Naive B cell (primary cell): ENCODE data around the gene MMP14. TPM values are rescaled to one million over a fixed set of nuclear protein-coding genes. Genes with fewer than 3 reads are reported as not detected.

ENCODE experiments used
- ATAC-seq, 2 donors: fragments of 150-1000 bp; cut with Tn5 transposase; 2 replicates each; pipeline ENCODE4 v1.10.0; 2021; ENCODE audit warnings: low read depth in 2 of 2, mild to moderate bottlenecking in 2 of 2, moderate library complexity in 2 of 2
- DNase-seq: peaks from one replicate; pipeline ENCODE4 v3.0.0; 2022
- H3K27ac Mint-ChIP-seq, 6 donors: one replicate each; pipeline ENCODE4 v1.8.0; 2020 to 2022; ENCODE audit warnings: mild to moderate bottlenecking in 6 of 6, mixed read lengths in 6 of 6, moderate library complexity in 5 of 6, inconsistent platforms in 2 of 6
- H3K27me3 Mint-ChIP-seq, 3 donors: one replicate each; pipeline ENCODE4 v1.8.0; 2021 to 2022; ENCODE audit warnings: mixed read lengths in 3 of 3, mild to moderate bottlenecking in 1 of 3
- H3K36me3 Mint-ChIP-seq, 2 donors: one replicate each; pipeline ENCODE4 v1.8.0; 2020 to 2022; ENCODE audit warnings: mixed read lengths in 2 of 2, inconsistent platforms in 1 of 2, mild to moderate bottlenecking in 1 of 2
- H3K4me1 Mint-ChIP-seq, 3 donors: one replicate each; pipeline ENCODE4 v1.8.0; 2020 to 2022; ENCODE audit warnings: mixed read lengths in 3 of 3, inconsistent platforms in 1 of 3, mild to moderate bottlenecking in 1 of 3, moderate library complexity in 1 of 3
- H3K4me3 Mint-ChIP-seq, 8 donors: one replicate each; pipeline ENCODE4 v1.8.0; 2020 to 2022; ENCODE audit warnings: mild to moderate bottlenecking in 8 of 8, mixed read lengths in 8 of 8, moderate library complexity in 8 of 8, inconsistent platforms in 2 of 8
- H3K9me3 Mint-ChIP-seq, 7 donors: one replicate each; pipeline ENCODE4 v1.8.0; 2020 to 2022; ENCODE audit warnings: mixed read lengths in 7 of 7, mild to moderate bottlenecking in 5 of 7, inconsistent platforms in 2 of 7, moderate library complexity in 1 of 7
- polyA plus RNA-seq, 6 donors: library from polyadenylated mRNA; unstranded; fragments of 300-500 nt; fragmentation: Illumina TruSeq; gene quantifications; one replicate each; pipeline ENCODE4 v1.2.3, GENCODE V29; 2021; ENCODE audit warnings: low read depth in 6 of 6

The MMP14 gene
- polyA plus RNA-seq, 6 donors from 2014 or later = not detected

- Mint-ChIP-seq H3K27me3 (peaks cover 0 to 9% (median 0%) of the 10 kb centered on the region in 3 donors), H3K4me3 (no peak overlapping the region), H3K4me1 (peaks cover 7 to 8% (median 7%) of the 10 kb centered on the region in 3 donors), H3K36me3 (peaks cover 0 to 5% of the 10 kb centered on the region in 2 donors), H3K27ac (peak overlapping the region in 1 of 6 donors; percentile 87), H3K9me3 (no peaks in the 10 kb centered on the region)
- ATAC-seq (no peak), DNase-seq (no peak)
These were observed 29.3 kb downstream of the MMP14 start for GRCh38 chr14:22865424-22866405.

GRCh38 chr14:22866874-22867273, 30.5 kb downstream of the MMP14 start:
- peaks cover 0 to 3% (median 0%) of the 10 kb centered on the region in 3 donors for H3K27me3 Mint-ChIP-seq
- H3K27ac Mint-ChIP-seq = peak overlapping the region in 1 of 6 donors; percentile 48
- no peaks in the 10 kb centered on the region for H3K9me3 Mint-ChIP-seq
- DNase-seq (no peak), ATAC-seq (no peak)
- H3K36me3 Mint-ChIP-seq = peaks cover 0 to 2% of the 10 kb centered on the region in 2 donors
- peaks cover 10 to 15% (median 14%) of the 10 kb centered on the region in 3 donors for H3K4me1 Mint-ChIP-seq
- no peak overlapping the region for H3K4me3 Mint-ChIP-seq

GRCh38 chr14:22870811-22871223, 34.4 kb downstream of the MMP14 start:
- ATAC-seq = peak; percentile 44 to 49
- no peaks in the 10 kb centered on the region for H3K9me3 Mint-ChIP-seq
- peak; percentile 46 for DNase-seq
- peak overlapping the region; percentile 88 to 98 (median 94) for H3K4me3 Mint-ChIP-seq
- peak overlapping the region; percentile 84 to 98 (median 96) for H3K27ac Mint-ChIP-seq
- H3K36me3 Mint-ChIP-seq = peaks cover 5 to 7% of the 10 kb centered on the region in 2 donors
- peaks cover 22 to 37% (median 31%) of the 10 kb centered on the region in 3 donors for H3K4me1 Mint-ChIP-seq
- H3K27me3 Mint-ChIP-seq = no peaks in the 10 kb centered on the region

- H3K27ac Mint-ChIP-seq = peak within 1 kb of the TSS; percentile 91 to 98 (median 96)
- H3K4me1 Mint-ChIP-seq = peaks cover 25 to 43% (median 36%) of the 10 kb centered on the region in 3 donors
- peaks cover 5 to 7% of the 10 kb centered on the region in 2 donors for H3K36me3 Mint-ChIP-seq
- H3K27me3 Mint-ChIP-seq = no peaks in the 10 kb centered on the region
- DNase-seq = peak; percentile 85
- H3K4me3 Mint-ChIP-seq = peak within 1 kb of the TSS; percentile 88 to 98 (median 94)
- no peaks in the 10 kb centered on the region for H3K9me3 Mint-ChIP-seq
- peak; percentile 81 to 82 for ATAC-seq
These were observed 35.0 kb downstream of the MMP14 start, which contains the start of gene LRP10 for GRCh38 chr14:22871224-22872032. Gene LRP10, plus strand, starts transcription at chr14:22871740. Its CDS starts 564 bp downstream, at chr14:22872304.

- H3K4me3 Mint-ChIP-seq = peak overlapping the region; percentile 88 to 98 (median 94)
- no peaks in the 10 kb centered on the region for H3K27me3 Mint-ChIP-seq
- H3K36me3 Mint-ChIP-seq = peaks cover 5 to 8% of the 10 kb centered on the region in 2 donors
- H3K4me1 Mint-ChIP-seq = peaks cover 25 to 44% (median 36%) of the 10 kb centered on the region in 3 donors
- DNase-seq (peak; percentile 58), ATAC-seq (peak; percentile 20 to 24)
- peak overlapping the region; percentile 61 to 97 (median 92) for H3K27ac Mint-ChIP-seq
- no peaks in the 10 kb centered on the region for H3K9me3 Mint-ChIP-seq
These were observed 35.8 kb downstream of the MMP14 start for GRCh38 chr14:22872033-22872832.

- Mint-ChIP-seq H3K27me3 (no peaks in the 10 kb centered on the region), H3K4me3 (peak overlapping the region; percentile 88 to 98 (median 92)), H3K27ac (peak overlapping the region; percentile 61 to 97 (median 92)), H3K36me3 (peaks cover 5 to 15% of the 10 kb centered on the region in 2 donors), H3K9me3 (no peaks in the 10 kb centered on the region), H3K4me1 (peaks cover 25 to 45% (median 43%) of the 10 kb centered on the region in 3 donors)
- ATAC-seq = no peak
- no peak for DNase-seq
These were observed 36.6 kb downstream of the MMP14 start for GRCh38 chr14:22872833-22873520.

GRCh38 chr14:22875003-22875747, 38.8 kb downstream of the MMP14 start:
- Mint-ChIP-seq H3K9me3 (no peaks in the 10 kb centered on the region), H3K4me3 (peak overlapping the region in 1 of 8 donors; percentile 47), H3K27me3 (no peaks in the 10 kb centered on the region), H3K36me3 (peaks cover 8 to 29% of the 10 kb centered on the region in 2 donors), H3K27ac (peak overlapping the region in 2 of 6 donors; percentile 34 to 41), H3K4me1 (peaks cover 30 to 48% (median 44%) of the 10 kb centered on the region in 3 donors)
- DNase-seq (no peak), ATAC-seq (no peak)

DNA sequence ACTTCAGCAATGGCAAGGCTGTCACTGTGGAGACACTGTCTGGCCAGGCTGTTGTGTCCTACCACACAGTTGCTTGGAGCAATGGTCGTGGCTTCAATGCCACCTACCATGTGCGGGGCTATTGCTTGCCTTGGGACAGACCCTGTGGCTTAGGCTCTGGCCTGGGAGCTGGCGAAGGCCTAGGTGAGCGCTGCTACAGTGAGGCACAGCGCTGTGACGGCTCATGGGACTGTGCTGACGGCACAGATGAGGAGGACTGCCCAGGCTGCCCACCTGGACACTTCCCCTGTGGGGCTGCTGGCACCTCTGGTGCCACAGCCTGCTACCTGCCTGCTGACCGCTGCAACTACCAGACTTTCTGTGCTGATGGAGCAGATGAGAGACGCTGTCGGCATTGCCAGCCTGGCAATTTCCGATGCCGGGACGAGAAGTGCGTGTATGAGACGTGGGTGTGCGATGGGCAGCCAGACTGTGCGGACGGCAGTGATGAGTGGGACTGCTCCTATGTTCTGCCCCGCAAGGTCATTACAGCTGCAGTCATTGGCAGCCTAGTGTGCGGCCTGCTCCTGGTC, 39.4 kb downstream of the MMP14 start:
- Mint-ChIP-seq H3K27me3 (no peaks in the 10 kb centered on the region), H3K9me3 (no peaks in the 10 kb centered on the region), H3K27ac (peak overlapping the region in 1 of 6 donors; percentile 41), H3K4me1 (peaks cover 25 to 41% (median 39%) of the 10 kb centered on the region in 3 donors), H3K36me3 (peaks cover 8 to 29% of the 10 kb centered on the region in 2 donors), H3K4me3 (peak overlapping the region in 3 of 8 donors; percentile 9 to 65 (median 20))
- DNase-seq (no peak), ATAC-seq (no peak)

DNA sequence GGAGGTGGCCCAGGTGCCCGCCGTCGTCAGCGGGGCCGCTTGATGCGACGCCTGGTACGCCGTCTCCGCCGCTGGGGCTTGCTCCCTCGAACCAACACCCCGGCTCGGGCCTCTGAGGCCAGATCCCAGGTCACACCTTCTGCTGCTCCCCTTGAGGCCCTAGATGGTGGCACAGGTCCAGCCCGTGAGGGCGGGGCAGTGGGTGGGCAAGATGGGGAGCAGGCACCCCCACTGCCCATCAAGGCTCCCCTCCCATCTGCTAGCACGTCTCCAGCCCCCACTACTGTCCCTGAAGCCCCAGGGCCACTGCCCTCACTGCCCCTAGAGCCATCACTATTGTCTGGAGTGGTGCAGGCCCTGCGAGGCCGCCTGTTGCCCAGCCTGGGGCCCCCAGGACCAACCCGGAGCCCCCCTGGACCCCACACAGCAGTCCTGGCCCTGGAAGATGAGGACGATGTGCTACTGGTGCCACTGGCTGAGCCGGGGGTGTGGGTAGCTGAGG, 40.7 kb downstream of the MMP14 start:
- peak overlapping the region in 1 of 6 donors; percentile 69 for H3K27ac Mint-ChIP-seq
- no peak for ATAC-seq
- DNase-seq = no peak
- H3K4me3 Mint-ChIP-seq = no peak overlapping the region
- peaks cover 26 to 44% (median 39%) of the 10 kb centered on the region in 3 donors for H3K4me1 Mint-ChIP-seq
- peaks cover 8 to 29% of the 10 kb centered on the region in 2 donors for H3K36me3 Mint-ChIP-seq
- H3K9me3 Mint-ChIP-seq = no peaks in the 10 kb centered on the region
- H3K27me3 Mint-ChIP-seq = no peaks in the 10 kb centered on the region

DNA sequence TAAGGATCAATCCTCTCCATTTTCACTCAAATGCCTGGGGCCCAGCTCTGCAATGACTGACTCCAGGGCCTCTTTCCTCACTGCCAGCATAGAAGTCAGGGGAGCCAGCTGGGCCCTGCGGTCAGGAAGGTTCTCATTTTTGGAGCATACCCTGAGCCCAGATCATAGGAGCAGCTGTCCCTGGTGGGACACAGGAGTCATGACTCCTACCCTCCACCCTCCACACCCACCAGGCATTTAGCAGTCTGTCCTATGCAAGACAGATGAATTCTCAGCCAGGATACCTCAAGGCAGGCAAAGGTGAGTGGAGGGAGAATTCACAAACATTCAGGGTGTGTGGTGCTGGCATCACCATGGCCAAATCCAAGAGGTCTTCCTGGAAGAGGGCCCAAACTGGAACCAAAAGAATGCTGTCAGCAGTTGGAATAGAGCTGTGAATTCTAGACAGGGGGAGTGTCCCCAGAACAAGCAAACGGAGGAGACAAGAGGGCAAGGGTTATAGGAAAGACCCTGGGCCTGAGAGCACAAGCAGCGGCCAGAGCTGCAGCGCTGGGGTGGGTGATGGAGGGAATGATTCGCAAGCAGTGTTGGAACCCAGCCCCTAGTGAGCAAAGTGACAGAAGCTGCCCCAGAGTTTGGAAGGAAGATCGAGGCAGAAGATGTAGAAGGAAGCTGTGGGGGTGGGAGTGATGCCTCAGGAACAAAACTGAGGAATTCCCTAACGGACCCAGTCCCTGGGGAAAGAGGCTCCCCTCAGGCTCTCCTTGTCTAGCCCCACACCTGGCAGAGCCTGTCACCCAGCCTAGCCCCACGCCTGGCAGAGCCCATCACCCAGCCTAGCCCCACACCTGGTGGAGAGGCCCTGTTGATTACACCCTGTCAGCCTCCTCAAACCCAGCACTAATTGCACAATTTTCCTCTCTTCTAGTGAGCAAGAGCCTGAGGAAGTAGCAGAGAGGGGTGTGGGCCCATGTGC, 42.2 kb downstream of the MMP14 start:
- DNase-seq (no peak), ATAC-seq (no peak)
- peaks cover 29 to 46% (median 41%) of the 10 kb centered on the region in 3 donors for H3K4me1 Mint-ChIP-seq
- H3K4me3 Mint-ChIP-seq = peak overlapping the region in 1 of 8 donors; percentile 43
- H3K36me3 Mint-ChIP-seq = peaks cover 3 to 22% of the 10 kb centered on the region in 2 donors
- H3K27ac Mint-ChIP-seq = peak overlapping the region in 4 of 6 donors; percentile 37 to 91 (median 65)
- no peaks in the 10 kb centered on the region for H3K9me3 Mint-ChIP-seq
- H3K27me3 Mint-ChIP-seq = no peaks in the 10 kb centered on the region
